Measurements from ENCODE around the gene ZCCHC12.

DNA sequence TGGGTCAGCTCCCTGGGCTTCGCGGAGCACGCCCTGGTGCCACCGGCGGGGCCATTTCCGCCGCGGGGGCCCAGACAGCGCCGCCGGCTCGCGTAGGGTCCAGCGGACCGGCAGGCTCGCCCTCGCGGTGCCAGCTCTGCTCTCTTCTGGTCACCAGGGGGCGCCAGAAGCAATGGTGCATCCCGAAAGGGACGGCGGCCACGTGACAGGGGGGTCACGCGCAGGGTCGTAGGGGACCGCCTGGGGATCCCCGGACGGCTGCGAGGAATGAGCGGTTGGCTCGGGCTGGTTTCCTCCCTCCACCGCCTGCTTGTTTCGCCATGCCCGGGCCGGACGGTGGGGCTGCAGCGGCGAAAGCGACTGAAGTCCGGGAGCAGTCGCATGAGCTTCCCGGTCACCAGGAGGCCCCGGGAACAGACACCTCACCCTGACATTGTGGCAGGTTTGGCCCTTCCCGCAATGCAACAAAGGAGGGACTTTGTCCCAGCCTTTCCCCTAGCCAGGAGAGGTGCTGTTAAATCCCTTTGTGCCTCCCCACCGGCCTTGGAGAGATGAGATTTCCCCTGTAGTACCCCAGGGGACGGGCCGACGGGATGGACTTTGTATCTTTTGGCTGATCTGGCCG is 15.8 kb downstream of the ZCCHC12 start:
- TF ChIP-seq ELF4 (IDR thresholded peaks at IDR 0.05) (no peak), SUZ12 (IDR thresholded peaks at IDR 0.05) (no peak), HDGF (IDR thresholded peaks at IDR 0.05; ENCODE audit: borderline replicate concordance) (no peak), ZNF384 (IDR thresholded peaks at IDR 0.05) (no peak), FOXA1 (IDR thresholded peaks at IDR 0.05) (no peak), SP1 (IDR thresholded peaks at IDR 0.05) (no peak), NFRKB (IDR thresholded peaks at IDR 0.05) (no peak), FOXM1 (IDR thresholded peaks at IDR 0.05; ENCODE audit: borderline replicate concordance) (no peak)
- TF ChIP-seq, protein P1, sequence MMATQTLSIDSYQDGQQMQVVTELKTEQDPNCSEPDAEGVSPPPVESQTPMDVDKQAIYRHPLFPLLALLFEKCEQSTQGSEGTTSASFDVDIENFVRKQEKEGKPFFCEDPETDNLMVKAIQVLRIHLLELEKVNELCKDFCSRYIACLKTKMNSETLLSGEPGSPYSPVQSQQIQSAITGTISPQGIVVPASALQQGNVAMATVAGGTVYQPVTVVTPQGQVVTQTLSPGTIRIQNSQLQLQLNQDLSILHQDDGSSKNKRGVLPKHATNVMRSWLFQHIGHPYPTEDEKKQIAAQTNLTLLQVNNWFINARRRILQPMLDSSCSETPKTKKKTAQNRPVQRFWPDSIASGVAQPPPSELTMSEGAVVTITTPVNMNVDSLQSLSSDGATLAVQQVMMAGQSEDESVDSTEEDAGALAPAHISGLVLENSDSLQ (IDR thresholded peaks at IDR 0.05): no peak
